Heart left ventricle (tissue), 13 donors: ENCODE measurements around the gene HEMK1.

ENCODE experiments used
- POLR2A ChIP-seq, 2 donors: fragments of 450-650 bp; IDR thresholded peaks; one replicate each; pipeline ENCODE4 v1.6.1; 2017; ENCODE audit warnings: antibody characterized with exemption in 2 of 2, mild to moderate bottlenecking in 2 of 2, moderate library complexity in 2 of 2
- TF ChIP-seq, protein P1 (sequence below), 12 donors: fragments of 200-600 bp; sonication (generic) in 4 of 12; IDR thresholded peaks; one replicate each; pipeline versions ENCODE4 v1.5.0 to v1.8.0; 2018 to 2022; ENCODE audit warnings: antibody characterized with exemption in 12 of 12, mild to moderate bottlenecking in 5 of 12
- donor health status: ischemic (EF 13 %, LVEDD 7.1; RV severe dilation, severe dysfunction).
- donor health status: DM: no; HTN: yes; CAD: no.
- donor health status: DM: no; HTN: no; CAD: no.
- donor health status: ischemic (EF 25% LVEDD 6.9; RV normal size, moderate dysfunction).
- donor health status: ischemic (EF 25% LVEDD 5.7; RV mildly dilated, moderate dysfunction).
- donor health status: ischemic (EF 35%, LVEDD 5.7; RV mildly dilated, moderate dysfunction).
- donor health status: nonischemic (EF 11% LVEDD 7.7; RV severe dilation, severe dysfunction).
- donor health status: DM: yes; HTN: yes; CAD: no.
- donor health status: PGD.
- donor health status: ischemic (EF 29% LVEDD 5.4; RV normal size, mild dysfunction).
- donor health status: nonischemic (EF 23%, LVEDD 6.1; RV moderate dilation, normal function).

DNA sequence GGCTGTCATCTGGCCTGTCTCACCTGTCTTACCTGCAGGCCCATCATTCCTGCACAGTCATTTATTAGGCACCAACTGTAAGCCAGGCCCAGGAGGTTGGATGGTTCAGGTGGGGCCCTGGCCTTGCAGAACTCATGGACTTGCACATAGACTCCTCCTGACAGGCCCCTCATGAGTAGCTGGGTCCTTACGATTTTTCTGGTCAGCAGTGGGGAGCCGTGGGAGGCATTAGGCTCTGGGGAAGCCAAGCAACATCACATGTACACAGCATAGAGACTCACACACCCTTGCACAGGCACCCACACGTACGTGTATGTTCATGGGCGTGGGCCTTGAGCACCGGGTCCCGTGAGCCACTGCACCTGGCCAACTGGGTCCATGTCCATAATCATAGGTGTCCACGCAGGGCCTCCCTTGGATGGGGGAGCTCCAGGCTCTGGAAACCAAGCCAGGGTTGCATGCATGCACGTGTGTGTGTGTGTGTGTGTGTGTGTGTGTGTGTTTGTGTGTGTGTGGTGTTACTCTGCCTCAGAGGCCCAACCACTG is 21.9 kb downstream of the HEMK1 start:
- TF ChIP-seq, protein P1, sequence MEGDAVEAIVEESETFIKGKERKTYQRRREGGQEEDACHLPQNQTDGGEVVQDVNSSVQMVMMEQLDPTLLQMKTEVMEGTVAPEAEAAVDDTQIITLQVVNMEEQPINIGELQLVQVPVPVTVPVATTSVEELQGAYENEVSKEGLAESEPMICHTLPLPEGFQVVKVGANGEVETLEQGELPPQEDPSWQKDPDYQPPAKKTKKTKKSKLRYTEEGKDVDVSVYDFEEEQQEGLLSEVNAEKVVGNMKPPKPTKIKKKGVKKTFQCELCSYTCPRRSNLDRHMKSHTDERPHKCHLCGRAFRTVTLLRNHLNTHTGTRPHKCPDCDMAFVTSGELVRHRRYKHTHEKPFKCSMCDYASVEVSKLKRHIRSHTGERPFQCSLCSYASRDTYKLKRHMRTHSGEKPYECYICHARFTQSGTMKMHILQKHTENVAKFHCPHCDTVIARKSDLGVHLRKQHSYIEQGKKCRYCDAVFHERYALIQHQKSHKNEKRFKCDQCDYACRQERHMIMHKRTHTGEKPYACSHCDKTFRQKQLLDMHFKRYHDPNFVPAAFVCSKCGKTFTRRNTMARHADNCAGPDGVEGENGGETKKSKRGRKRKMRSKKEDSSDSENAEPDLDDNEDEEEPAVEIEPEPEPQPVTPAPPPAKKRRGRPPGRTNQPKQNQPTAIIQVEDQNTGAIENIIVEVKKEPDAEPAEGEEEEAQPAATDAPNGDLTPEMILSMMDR (IDR thresholded peaks at IDR 0.05): no peak
- no peak for TF ChIP-seq POLR2A (IDR thresholded peaks at IDR 0.05)
